ENCODE results near the gene GPR62.
A peak's percentile ranks its signal among the peaks of the same experiment; 100 is the strongest.

Gene GPR62

GRCh38 chr3:51937611-51938450 is 17.4 kb upstream of the GPR62 start:
- no peak for DNase-seq (ENCODE audit: low spot score)

DNA sequence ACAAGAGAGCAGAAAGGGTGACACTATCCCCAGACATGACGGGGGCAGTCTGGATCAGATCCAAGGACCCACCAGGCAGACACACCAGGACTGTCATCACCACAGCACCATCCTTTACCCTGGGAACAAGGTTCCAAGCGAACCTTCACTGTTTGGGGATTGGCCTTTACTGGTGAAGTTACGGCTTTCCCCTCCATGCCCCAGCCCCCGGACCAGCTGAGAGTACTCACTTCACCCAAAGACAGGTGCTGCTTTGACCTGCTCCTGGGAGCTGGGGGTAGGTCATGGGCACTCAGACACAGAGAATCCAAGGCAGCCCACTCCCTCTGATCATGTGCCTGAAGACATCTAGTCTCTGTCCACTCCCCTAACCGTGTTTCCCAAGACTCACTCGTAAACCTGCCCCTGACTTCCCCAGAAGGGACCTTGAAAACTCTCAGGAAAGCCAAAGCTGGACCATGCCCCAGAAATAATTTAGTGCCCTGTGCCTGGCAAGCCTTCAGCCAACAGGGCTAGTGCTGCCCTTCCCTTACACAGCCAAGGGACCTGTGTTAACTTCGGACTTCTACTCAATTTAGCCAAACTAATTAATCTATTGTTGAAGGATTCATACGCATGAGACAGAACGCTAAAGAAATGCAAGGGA is 16.3 kb upstream of the GPR62 start:
- DNase-seq (ENCODE audit: low spot score) = no peak

DNA sequence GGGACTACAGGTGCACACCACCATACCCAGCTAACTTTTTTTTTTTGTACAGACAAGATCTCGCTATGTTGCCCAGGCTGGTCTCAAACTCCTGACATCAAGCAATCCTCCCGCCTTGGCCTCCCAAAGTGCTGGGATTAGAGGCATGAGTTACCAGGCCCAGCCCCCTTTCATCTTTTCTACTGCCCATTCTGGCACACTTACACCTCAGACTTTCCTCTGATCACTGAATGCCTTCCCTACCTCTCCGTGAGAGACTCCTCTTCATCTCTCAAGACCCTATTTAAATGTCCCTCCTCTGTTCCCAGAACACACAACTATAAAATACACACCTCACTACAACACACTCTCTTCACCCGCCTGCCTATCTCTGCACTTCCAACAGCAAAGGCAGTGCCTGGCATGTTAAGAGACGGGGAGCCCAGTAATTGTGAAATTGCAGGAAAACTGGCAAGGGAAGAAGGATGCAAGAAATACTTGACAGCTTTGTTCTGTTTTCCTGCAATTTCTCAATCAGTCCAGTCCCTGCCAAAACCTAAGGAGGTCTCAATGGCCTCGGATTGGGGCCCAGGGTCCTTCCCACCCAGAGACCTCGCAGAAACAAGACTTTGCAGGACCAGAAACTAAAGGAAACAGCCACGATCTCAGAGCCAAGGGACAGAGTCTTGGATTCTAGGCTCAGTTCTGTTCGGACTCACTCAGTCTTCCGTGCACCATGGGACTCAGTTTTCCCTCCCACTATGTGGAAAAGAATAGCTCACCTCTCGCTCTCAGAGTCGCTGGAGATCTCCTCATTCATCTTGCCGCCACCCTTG is 14.3 kb upstream of the GPR62 start:
- no peak for DNase-seq (ENCODE audit: low spot score)

DNA sequence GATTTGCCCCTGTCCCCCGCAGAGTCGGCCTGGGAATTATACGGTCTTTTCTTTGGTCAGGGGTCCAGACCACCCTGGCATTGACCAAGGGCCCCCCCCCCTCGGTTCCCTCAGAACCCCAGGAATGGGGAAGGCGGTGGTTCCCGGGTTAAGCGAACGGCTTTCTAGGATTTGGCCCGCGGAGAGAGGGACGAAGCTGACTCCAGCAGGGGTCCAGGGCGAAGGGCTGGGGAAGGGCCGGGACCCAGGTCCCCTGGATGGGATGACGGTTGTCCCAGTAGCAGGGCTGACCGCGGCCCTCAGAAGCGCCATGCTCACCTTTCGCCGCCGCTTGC is 13.8 kb upstream of the GPR62 start:
- DNase-seq (ENCODE audit: low spot score) = no peak

GRCh38 chr3:51941798-51942602 is 13.2 kb upstream of the GPR62 start, which contains the start of the genes PARP3 and RRP9:
Gene PARP3 (plus strand): TSS chr3:51942363. CDS start chr3:51943356, 993 bp downstream.
Gene RRP9 (minus strand): TSS chr3:51941904. CDS start chr3:51941867, 37 bp downstream.
- peak; percentile 99 for DNase-seq (ENCODE audit: low spot score)

DNA sequence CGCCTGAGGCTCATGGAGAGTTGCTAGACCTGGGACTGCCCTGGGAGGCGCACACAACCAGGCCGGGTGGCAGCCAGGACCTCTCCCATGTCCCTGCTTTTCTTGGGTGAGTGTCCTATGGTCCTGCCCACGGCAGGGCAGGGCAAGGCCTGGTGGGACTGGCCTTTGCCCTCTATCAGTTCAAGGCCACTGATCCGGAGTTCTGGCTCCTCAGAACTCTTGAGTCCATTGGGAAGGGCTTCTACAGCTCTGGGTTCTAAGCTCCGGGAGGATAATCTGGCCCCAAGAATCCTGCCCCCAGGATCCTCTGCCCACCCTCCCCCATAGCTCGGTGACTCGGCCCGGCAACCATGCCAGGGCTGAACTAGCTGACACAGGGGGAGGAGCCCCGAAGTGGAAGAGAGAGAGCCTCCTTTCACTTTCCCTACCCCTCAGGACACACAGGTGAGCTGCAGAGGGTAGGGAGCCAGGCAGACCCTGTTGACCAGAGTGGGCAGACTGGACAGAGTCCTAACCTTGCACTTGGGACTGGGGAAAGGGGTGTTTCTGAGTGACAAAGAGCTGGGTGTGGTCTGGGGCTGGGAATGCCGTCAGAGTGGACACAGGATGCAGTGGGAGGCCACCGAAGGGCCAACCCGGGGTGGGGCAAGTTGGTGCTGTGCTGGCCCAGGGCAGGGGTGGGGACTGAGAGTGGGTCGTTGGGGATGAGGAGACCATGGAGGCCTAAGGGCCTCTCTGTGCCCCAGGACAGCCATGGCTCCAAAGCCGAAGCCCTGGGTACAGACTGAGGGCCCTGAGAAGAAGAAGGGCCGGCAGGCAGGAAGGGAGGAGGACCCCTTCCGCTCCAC is 12.4 kb upstream of the GPR62 start:
- DNase-seq (ENCODE audit: low spot score) = no peak

GRCh38 chr3:51943451-51944391 is 11.5 kb upstream of the GPR62 start:
- no peak for DNase-seq (ENCODE audit: low spot score)

DNA sequence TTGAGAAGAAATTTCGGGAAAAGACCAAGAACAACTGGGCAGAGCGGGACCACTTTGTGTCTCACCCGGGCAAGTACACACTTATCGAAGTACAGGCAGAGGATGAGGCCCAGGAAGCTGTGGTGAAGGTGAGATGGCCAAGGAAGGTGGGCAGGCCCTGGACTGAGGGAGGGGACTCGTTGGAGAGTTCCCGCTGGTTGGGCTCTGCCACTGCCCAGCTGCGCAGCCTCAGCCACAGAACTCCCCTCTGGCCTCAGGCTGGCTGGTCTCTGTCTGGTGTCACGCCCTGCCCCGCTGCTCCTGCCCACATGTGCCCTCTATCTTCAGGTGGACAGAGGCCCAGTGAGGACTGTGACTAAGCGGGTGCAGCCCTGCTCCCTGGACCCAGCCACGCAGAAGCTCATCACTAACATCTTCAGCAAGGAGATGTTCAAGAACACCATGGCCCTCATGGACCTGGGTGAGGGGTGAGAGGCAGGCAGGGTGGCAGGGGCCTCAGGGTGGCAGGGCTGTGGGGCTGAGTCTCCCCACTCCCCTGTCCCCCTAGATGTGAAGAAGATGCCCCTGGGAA is 10.6 kb upstream of the GPR62 start:
- DNase-seq (ENCODE audit: low spot score) = no peak

- DNase-seq (ENCODE audit: low spot score) = no peak
These were observed 9.9 kb upstream of the GPR62 start for GRCh38 chr3:51945031-51945840.

GRCh38 chr3:51945926-51946705 is 9.1 kb upstream of the GPR62 start:
- DNase-seq (ENCODE audit: low spot score) = no peak

DNA sequence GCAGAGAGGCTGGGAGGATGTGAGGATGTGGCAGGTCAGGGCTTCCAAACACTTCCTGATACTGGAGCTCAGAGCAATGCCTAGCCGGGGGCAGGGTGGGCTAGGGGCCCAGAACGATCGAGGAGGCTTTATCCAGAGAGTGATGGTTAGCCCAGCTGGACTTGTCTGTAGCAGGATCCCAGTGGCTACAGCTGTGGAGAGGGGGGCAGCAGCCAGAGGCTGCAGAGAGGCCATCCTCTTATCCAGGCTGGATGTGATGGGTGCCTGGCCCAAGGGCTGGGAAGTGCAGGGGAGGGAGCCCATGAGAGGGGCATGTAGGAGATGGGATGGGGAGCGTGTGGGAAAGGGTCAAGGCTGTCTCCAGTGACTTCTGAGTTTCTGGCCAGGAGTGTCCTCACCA is 8.4 kb upstream of the GPR62 start:
- DNase-seq (ENCODE audit: low spot score) = no peak

DNA sequence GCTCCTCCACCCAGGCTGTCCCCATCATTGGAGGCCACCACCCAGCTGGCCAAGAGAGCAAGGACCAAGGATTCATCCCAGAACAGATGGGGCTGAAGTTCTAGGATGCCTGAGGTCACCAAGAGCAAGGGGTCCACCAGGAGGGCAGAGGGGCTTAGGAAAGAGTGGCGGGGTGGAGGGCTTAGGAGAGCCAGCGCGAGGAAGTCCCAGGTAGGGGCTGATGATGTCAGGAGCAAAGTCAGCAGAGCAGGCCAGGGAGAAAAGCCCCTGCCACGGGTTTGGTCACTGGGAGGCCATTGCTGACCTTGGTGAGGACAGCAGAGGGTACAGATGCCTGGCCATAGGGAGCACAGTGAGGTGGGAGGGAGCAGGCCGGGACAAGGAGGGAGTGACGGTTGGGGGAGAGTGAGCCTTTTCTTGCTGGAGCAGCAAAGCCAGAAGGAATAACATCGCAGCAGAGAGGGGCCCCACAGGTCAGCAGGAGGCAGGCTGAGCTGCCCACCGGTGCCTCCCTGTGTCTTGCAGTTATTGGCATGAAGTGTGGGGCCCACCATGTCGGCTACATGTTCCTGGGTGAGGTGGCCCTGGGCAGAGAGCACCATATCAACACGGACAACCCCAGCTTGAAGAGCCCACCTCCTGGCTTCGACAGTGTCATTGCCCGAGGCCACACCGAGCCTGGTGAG is 7.8 kb upstream of the GPR62 start:
- DNase-seq (ENCODE audit: low spot score) = no peak

GRCh38 chr3:51948016-51948580 is 7.1 kb upstream of the GPR62 start:
- no peak for DNase-seq (ENCODE audit: low spot score)

- DNase-seq (ENCODE audit: low spot score) = no peak
These were observed 6.1 kb upstream of the GPR62 start for GRCh38 chr3:51949121-51949520.

DNA sequence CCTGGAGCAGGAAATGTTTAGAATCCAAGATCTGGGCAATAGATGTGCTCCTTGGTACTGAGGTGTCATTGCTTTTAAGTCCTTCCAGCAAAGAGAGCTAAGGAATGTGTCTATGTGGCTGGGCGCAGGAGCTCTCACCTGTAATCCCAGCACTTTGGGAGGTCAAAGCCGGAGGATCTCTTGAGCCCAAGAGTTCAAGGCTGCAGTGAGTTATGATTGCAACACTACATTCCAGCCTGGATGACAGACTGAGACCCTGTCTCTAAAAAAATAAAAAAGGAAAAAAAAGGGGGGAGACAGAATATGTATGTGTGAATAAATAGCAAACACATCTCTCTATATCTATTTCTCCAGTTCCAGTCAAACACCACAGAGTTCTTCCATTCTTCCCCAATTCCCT is 4.3 kb upstream of the GPR62 start:
- no peak for DNase-seq (ENCODE audit: low spot score)

GRCh38 chr3:51953445-51953844 is 1.7 kb upstream of the GPR62 start:
- no peak for DNase-seq (ENCODE audit: low spot score)
